ENCODE data around the gene VDR.

The VDR gene

DNA sequence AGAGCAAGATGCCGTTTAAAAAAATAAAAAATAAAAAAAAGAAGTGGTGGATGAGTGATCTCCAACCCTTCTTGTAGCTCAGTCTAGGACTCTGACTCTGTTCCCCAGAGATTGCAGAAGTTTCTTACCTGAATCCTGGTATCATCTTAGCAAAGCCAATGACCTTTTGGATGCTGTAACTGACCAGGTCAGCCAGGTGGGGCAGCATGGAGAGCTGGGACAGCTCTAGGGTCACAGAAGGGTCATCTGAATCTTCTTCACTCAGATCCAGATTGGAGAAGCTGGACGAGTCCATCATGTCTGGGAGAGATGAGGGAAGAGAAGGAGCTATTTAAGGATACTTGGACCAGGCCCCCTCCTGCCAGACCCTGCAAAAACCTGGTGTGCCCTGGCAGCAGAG is 49.3 kb downstream of the VDR start:
- H3K27me3 ChIP-seq (ENCODE audit: insufficient read depth, low read length, poor library complexity) = peaks cover 5% of the 10 kb centered on the region
- H2AFZ ChIP-seq (ENCODE audit: low read depth, low read length) = no peak overlapping the region
- H3K36me3 ChIP-seq (ENCODE audit: insufficient read depth, low read length) = no peaks in the 10 kb centered on the region
- H3K4me2 ChIP-seq (ENCODE audit: insufficient read depth, low read length) = no peak overlapping the region
- ATAC-seq (ENCODE audit: insufficient read depth, low read depth) = no peak
- DNase-seq = no peak
- no peaks in the 10 kb centered on the region for H3K79me2 ChIP-seq (ENCODE audit: insufficient read depth, low read length)
- no peak overlapping the region for H3K9ac ChIP-seq (ENCODE audit: low read depth, low read length)
- no peaks in the 10 kb centered on the region for H3K4me1 ChIP-seq (ENCODE audit: insufficient read depth, low read length)
- no peak overlapping the region for H3K27ac ChIP-seq (ENCODE audit: low read length)
- TF ChIP-seq EZH2 (IDR thresholded peaks at IDR 0.05; ENCODE audit: borderline replicate concordance, low read depth, low read length, severe bottlenecking) (no peak), CTCF (IDR thresholded peaks at IDR 0.05; ENCODE audit: borderline replicate concordance, extremely low read depth, low read length, poor library complexity, severe bottlenecking) (no peak)
- H3K4me3 ChIP-seq (ENCODE audit: low read depth in 1 of 2, low read length in 2 of 2) = no peak overlapping the region
- H3K9me3 ChIP-seq (ENCODE audit: insufficient read depth, low read length, severe bottlenecking) = no peaks in the 10 kb centered on the region
- no peaks in the 10 kb centered on the region for H4K20me1 ChIP-seq (ENCODE audit: insufficient read depth, low read length)

DNA sequence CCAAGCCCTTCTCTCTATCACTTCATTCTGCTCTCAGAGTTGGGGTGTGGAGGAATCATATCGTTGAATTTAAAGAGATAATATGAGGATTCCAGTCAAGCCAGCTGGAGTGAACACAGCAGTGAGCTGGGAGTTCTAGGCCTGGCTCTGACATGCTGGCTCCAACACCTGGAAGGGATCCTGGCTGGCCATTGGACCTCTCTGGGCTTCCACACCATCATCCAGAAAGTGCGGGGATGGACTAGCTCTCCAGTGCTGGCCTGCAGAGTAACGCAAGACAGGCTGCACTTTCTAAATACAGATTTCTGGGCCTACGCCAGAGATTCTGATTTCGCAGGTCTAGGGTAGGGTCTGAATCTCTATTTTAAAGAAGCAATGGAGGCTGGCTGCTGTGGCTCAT is 50.3 kb downstream of the VDR start:
- Histone ChIP-seq H3K27ac (ENCODE audit: low read length) (no peak overlapping the region), H2AFZ (ENCODE audit: low read depth, low read length) (no peak overlapping the region), H3K79me2 (ENCODE audit: insufficient read depth, low read length) (no peaks in the 10 kb centered on the region), H3K36me3 (ENCODE audit: insufficient read depth, low read length) (no peaks in the 10 kb centered on the region), H4K20me1 (ENCODE audit: insufficient read depth, low read length) (no peaks in the 10 kb centered on the region), H3K9me3 (ENCODE audit: insufficient read depth, low read length, severe bottlenecking) (no peaks in the 10 kb centered on the region), H3K4me2 (ENCODE audit: insufficient read depth, low read length) (no peak overlapping the region), H3K4me3 (ENCODE audit: low read depth in 1 of 2, low read length in 2 of 2) (no peak overlapping the region), H3K4me1 (ENCODE audit: insufficient read depth, low read length) (no peaks in the 10 kb centered on the region), H3K9ac (ENCODE audit: low read depth, low read length) (no peak overlapping the region), H3K27me3 (ENCODE audit: insufficient read depth, low read length, poor library complexity) (peaks cover 5% of the 10 kb centered on the region)
- no peak for ATAC-seq (ENCODE audit: insufficient read depth, low read depth)
- DNase-seq = no peak
- TF ChIP-seq EZH2 (IDR thresholded peaks at IDR 0.05; ENCODE audit: borderline replicate concordance, low read depth, low read length, severe bottlenecking) (no peak), CTCF (IDR thresholded peaks at IDR 0.05; ENCODE audit: borderline replicate concordance, extremely low read depth, low read length, poor library complexity, severe bottlenecking) (no peak)

- H3K4me3 ChIP-seq (ENCODE audit: low read depth in 1 of 2, low read length in 2 of 2) = no peak overlapping the region
- no peak overlapping the region for H3K4me2 ChIP-seq (ENCODE audit: insufficient read depth, low read length)
- H3K36me3 ChIP-seq (ENCODE audit: insufficient read depth, low read length) = no peaks in the 10 kb centered on the region
- H3K79me2 ChIP-seq (ENCODE audit: insufficient read depth, low read length) = no peaks in the 10 kb centered on the region
- H3K9me3 ChIP-seq (ENCODE audit: insufficient read depth, low read length, severe bottlenecking) = no peaks in the 10 kb centered on the region
- peaks cover 3% of the 10 kb centered on the region for H3K27me3 ChIP-seq (ENCODE audit: insufficient read depth, low read length, poor library complexity)
- H3K27ac ChIP-seq (ENCODE audit: low read length) = no peak overlapping the region
- H2AFZ ChIP-seq (ENCODE audit: low read depth, low read length) = no peak overlapping the region
- H3K4me1 ChIP-seq (ENCODE audit: insufficient read depth, low read length) = no peaks in the 10 kb centered on the region
- DNase-seq = no peak
- no peak for ATAC-seq (ENCODE audit: insufficient read depth, low read depth)
- no peaks in the 10 kb centered on the region for H4K20me1 ChIP-seq (ENCODE audit: insufficient read depth, low read length)
- TF ChIP-seq EZH2 (IDR thresholded peaks at IDR 0.05; ENCODE audit: borderline replicate concordance, low read depth, low read length, severe bottlenecking) = no peak
- TF ChIP-seq CTCF (IDR thresholded peaks at IDR 0.05; ENCODE audit: borderline replicate concordance, extremely low read depth, low read length, poor library complexity, severe bottlenecking) = no peak
- H3K9ac ChIP-seq (ENCODE audit: low read depth, low read length) = no peak overlapping the region
Observed at GRCh38 chr12:47852096-47852571, 52.7 kb downstream of the VDR start.

Data from DND-41 (cell line).